ENCODE data around the gene PRDM16.

DNA sequence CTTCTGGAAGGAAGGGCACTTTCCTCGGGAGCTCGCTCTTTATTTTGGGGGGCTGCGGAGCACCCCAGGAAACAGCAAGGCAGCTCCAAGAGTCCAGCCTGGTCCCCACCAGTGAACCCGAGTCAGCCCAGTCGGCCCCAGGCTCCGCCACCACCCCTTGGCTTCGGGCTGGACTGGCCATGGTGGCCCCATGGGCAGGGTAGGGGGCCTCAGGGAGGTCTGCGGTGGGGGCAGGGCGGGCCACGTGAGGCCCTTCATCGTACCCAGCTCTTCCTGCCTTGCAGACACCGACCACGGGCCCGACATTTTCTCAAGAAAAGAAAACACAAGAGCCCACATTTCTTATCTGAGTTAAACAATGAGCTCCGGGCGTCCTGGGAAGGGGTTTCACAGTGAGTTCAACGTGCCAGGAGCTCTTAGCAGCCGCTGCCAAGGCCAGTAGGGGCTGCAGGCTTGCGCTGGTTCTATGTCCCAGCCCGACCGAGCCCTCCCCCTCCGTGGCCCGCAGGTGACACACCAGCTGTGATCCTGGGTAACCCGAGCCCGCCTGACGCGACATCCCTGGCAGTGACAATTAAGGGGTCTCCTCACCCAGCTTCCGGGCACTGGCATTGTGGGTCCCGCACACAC is 66.2 kb downstream of the PRDM16 start:
- TF ChIP-seq, protein P1, sequence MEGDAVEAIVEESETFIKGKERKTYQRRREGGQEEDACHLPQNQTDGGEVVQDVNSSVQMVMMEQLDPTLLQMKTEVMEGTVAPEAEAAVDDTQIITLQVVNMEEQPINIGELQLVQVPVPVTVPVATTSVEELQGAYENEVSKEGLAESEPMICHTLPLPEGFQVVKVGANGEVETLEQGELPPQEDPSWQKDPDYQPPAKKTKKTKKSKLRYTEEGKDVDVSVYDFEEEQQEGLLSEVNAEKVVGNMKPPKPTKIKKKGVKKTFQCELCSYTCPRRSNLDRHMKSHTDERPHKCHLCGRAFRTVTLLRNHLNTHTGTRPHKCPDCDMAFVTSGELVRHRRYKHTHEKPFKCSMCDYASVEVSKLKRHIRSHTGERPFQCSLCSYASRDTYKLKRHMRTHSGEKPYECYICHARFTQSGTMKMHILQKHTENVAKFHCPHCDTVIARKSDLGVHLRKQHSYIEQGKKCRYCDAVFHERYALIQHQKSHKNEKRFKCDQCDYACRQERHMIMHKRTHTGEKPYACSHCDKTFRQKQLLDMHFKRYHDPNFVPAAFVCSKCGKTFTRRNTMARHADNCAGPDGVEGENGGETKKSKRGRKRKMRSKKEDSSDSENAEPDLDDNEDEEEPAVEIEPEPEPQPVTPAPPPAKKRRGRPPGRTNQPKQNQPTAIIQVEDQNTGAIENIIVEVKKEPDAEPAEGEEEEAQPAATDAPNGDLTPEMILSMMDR (IDR thresholded peaks at IDR 0.05), result no peak
- TF ChIP-seq POLR2AphosphoS5 (IDR thresholded peaks at IDR 0.05), result no peak
